GM18861 (cell line): Measurements from ENCODE around the gene SYNRG.
"Not testable (repeated sequence)": the region's sequence is repeated elsewhere in the genome, so short reads cannot be mapped to it uniquely, and the experiment has no call there.

Source experiments
- ATAC-seq: cut with Tn5 transposase; IDR thresholded peaks from one replicate; pipeline ENCODE4 v1.9.1; 2021; ENCODE audit not compliant: unreplicated experiment

The SYNRG gene

GRCh38 chr17:37541880-37542660 is 67.1 kb downstream of the SYNRG start:
- no peak for ATAC-seq

GRCh38 chr17:37538981-37539659 is 70.1 kb downstream of the SYNRG start:
- ATAC-seq: no peak

GRCh38 chr17:37535906-37536305 is 73.3 kb downstream of the SYNRG start:
- ATAC-seq: no peak

- ATAC-seq: no peak
Measured at GRCh38 chr17:37532756-37533155, 76.5 kb downstream of the SYNRG start.

- ATAC-seq: no peak
Measured at GRCh38 chr17:37530420-37530819, 78.8 kb downstream of the SYNRG start.

GRCh38 chr17:37527249-37527851 is 81.9 kb downstream of the SYNRG start:
- ATAC-seq: no peak

- no peak for ATAC-seq
Measured at GRCh38 chr17:37523715-37524219, 85.5 kb downstream of the SYNRG start.

GRCh38 chr17:37521821-37522220 is 87.4 kb downstream of the SYNRG start:
- ATAC-seq: no peak

- ATAC-seq: no peak
Measured at GRCh38 chr17:37520174-37520573, 89.0 kb downstream of the SYNRG start.

GRCh38 chr17:37519251-37519985 is 89.8 kb downstream of the SYNRG start:
- no peak for ATAC-seq

- ATAC-seq: no peak
Measured at GRCh38 chr17:37518826-37519225, 90.4 kb downstream of the SYNRG start.

GRCh38 chr17:37517881-37518280 is 91.3 kb downstream of the SYNRG start:
- ATAC-seq: no peak

- ATAC-seq: no peak
Measured at GRCh38 chr17:37516127-37516571, 93.1 kb downstream of the SYNRG start.

GRCh38 chr17:37513711-37514110 is 95.5 kb downstream of the SYNRG start:
- no peak for ATAC-seq

- ATAC-seq: no peak
Measured at GRCh38 chr17:37512442-37513068, 96.7 kb downstream of the SYNRG start.

GRCh38 chr17:37511642-37512041 is 97.6 kb downstream of the SYNRG start:
- ATAC-seq: not testable (repeated sequence)

GRCh38 chr17:37510056-37510455 is 99.2 kb downstream of the SYNRG start:
- no peak for ATAC-seq

GRCh38 chr17:37507111-37507510 is 102.1 kb downstream of the SYNRG start:
- no peak for ATAC-seq

- no peak for ATAC-seq
Measured at GRCh38 chr17:37506678-37507077, 102.5 kb downstream of the SYNRG start.

GRCh38 chr17:37505333-37505732 is 103.9 kb downstream of the SYNRG start:
- ATAC-seq: no peak

GRCh38 chr17:37503148-37503547 is 106.1 kb downstream of the SYNRG start:
- ATAC-seq: no peak
